T1000 (cell line): ENCODE results near the gene SHF.
"Not testable (repeated sequence)": the region's sequence is repeated elsewhere in the genome, so short reads cannot be mapped to it uniquely, and the experiment has no call there.

Experiments used
- DNase-seq: peaks from one replicate; lab custom pipeline; 2025; ENCODE audit warnings: mixed read lengths; lab: John Stamatoyannopoulos, UW

Gene SHF

GRCh38 chr15:45143946-45144345, 43.8 kb downstream of the SHF start:
- no peak for DNase-seq

GRCh38 chr15:45143056-45143455, 44.7 kb downstream of the SHF start:
- DNase-seq, result no peak

GRCh38 chr15:45141386-45141785, 46.4 kb downstream of the SHF start:
- no peak for DNase-seq

- no peak for DNase-seq
These were observed 47.1 kb downstream of the SHF start for GRCh38 chr15:45140557-45141250.

- DNase-seq, result no peak
These were observed 48.0 kb downstream of the SHF start for GRCh38 chr15:45139770-45140169.

GRCh38 chr15:45138814-45139765, 48.7 kb downstream of the SHF start:
- no peak for DNase-seq

- no peak for DNase-seq
These were observed 50.1 kb downstream of the SHF start for GRCh38 chr15:45137703-45138102.

- no peak for DNase-seq
These were observed 51.4 kb downstream of the SHF start for GRCh38 chr15:45136378-45136764.

- DNase-seq, result not testable (repeated sequence)
These were observed 51.9 kb downstream of the SHF start for GRCh38 chr15:45135705-45136377.

GRCh38 chr15:45134682-45135604, 52.8 kb downstream of the SHF start:
- no peak for DNase-seq

GRCh38 chr15:45134046-45134445, 53.7 kb downstream of the SHF start:
- no peak for DNase-seq

- no peak for DNase-seq
These were observed 54.2 kb downstream of the SHF start for GRCh38 chr15:45133561-45133920.

- DNase-seq, result no peak
These were observed 54.8 kb downstream of the SHF start for GRCh38 chr15:45132844-45133560.

- no peak for DNase-seq
These were observed 56.3 kb downstream of the SHF start for GRCh38 chr15:45131510-45131909.

- DNase-seq, result no peak
These were observed 57.3 kb downstream of the SHF start for GRCh38 chr15:45130291-45131000.

- no peak for DNase-seq
These were observed 58.1 kb downstream of the SHF start, which contains the start of the genes DUOX1 and DUOXA1 for GRCh38 chr15:45129651-45130129. Gene DUOX1, plus strand, starts transcription at chr15:45129994. Its CDS starts 1,973 bp downstream, at chr15:45131967. Gene DUOXA1, minus strand, starts transcription at chr15:45129879. Its CDS starts 6,865 bp downstream, at chr15:45123014.

GRCh38 chr15:45128971-45129639, 58.7 kb downstream of the SHF start:
- DNase-seq, result no peak

GRCh38 chr15:45126535-45127158, 61.1 kb downstream of the SHF start:
- DNase-seq, result no peak

GRCh38 chr15:45123397-45123796, 64.4 kb downstream of the SHF start:
- no peak for DNase-seq
